Small intestine (tissue), 7 donors: Measurements from ENCODE around the gene NAP1L5. TPM values are rescaled to one million over a fixed set of nuclear protein-coding genes. Genes with fewer than 3 reads are reported as not detected.

Experiments
- DNase-seq, 2 donors: peaks; one replicate each; pipeline versions ENCODE4 v3.0.0 to v3.0.0-alpha.2; 2013
- FAIRE-seq: peaks from 2 replicates; lab custom pipeline; 2012; peaks lifted over from hg19 to GRCh38; lab: Jason Lieb, UNC
- H3K27ac ChIP-seq, 3 donors: one replicate each; pipeline ENCODE4 v1.5.1; 2013; ENCODE audit warnings: low read length in 2 of 3, mild to moderate bottlenecking in 2 of 3, control low read depth in 1 of 3, inconsistent platforms in 1 of 3, low read depth in 1 of 3, moderate library complexity in 1 of 3
- H3K27me3 ChIP-seq, 3 donors: one replicate each; pipeline ENCODE4 v1.6.1; 2013; ENCODE audit warnings: low read length in 3 of 3, inconsistent platforms in 1 of 3; ENCODE audit not compliant: control insufficient read depth in 3 of 3, insufficient read depth in 3 of 3
- H3K36me3 ChIP-seq, 3 donors: one replicate each; pipeline ENCODE4 v1.6.1; 2013; ENCODE audit warnings: low read length in 3 of 3, inconsistent platforms in 1 of 3, low read depth in 1 of 3, mild to moderate bottlenecking in 1 of 3, moderate library complexity in 1 of 3; ENCODE audit not compliant: control insufficient read depth in 3 of 3, insufficient read depth in 2 of 3
- H3K4me1 ChIP-seq, 3 donors: one replicate each; pipeline ENCODE4 v1.6.1; 2013; ENCODE audit warnings: low read length in 2 of 3, inconsistent platforms in 1 of 3, low read depth in 1 of 3, mild to moderate bottlenecking in 1 of 3, moderate library complexity in 1 of 3; ENCODE audit not compliant: control insufficient read depth in 3 of 3, insufficient read depth in 2 of 3
- H3K4me3 ChIP-seq, 3 donors: one replicate each; pipeline ENCODE4 v1.5.1; 2013; ENCODE audit warnings: low read length in 3 of 3, control low read depth in 1 of 3, inconsistent platforms in 1 of 3, low read depth in 1 of 3, mild to moderate bottlenecking in 1 of 3, moderate library complexity in 1 of 3
- H3K9me3 ChIP-seq, 2 donors: one replicate each; pipeline ENCODE4 v1.6.1; 2013; ENCODE audit warnings: low read depth in 1 of 2, low read length in 1 of 2; ENCODE audit not compliant: control insufficient read depth in 2 of 2, insufficient read depth in 1 of 2
- WGBS, 3 donors: extraction: QIAGEN DNeasy Blood & Tissue Kit; methylation state at CpG; one replicate each; pipeline ENCODE4 v1.1.7; 2013; 5-methylcytosine and 5-hydroxymethylcytosine counted together
- polyA plus RNA-seq, 4 donors: library from polyadenylated mRNA; stranded (reverse) in 3 of 4; unstranded in 1 of 4; fragments of 200-250 nt in 3 of 4; fragments of 120-200 nt in 1 of 4; gene quantifications; one replicate each; pipeline versions ENCODE4 v1.2.1 to v1.2.3, GENCODE V29; 2013
- donor health status: healthy with polysubstance abuse.
- donor health status: control.
- donor health status: control.
- donor health status: Bipolar disorder and iron deficiency.
- donor health status: healthy.

The NAP1L5 gene
- polyA plus RNA-seq, 4 donors, result 0.45 to 7.2 (median 3.1) TPM

GRCh38 chr4:88742561-88742960 lies 44.9 kb upstream of the NAP1L5 start:
- H3K9me3 ChIP-seq, result no peaks in the 10 kb centered on the region
- 56 to 72% (median 72%) methylated on average over 2 of the region's 2 CpGs for WGBS, 3 donors
- no peaks in the 10 kb centered on the region for H3K27me3 ChIP-seq
- H3K27ac ChIP-seq, result no peak overlapping the region
- FAIRE-seq, result no peak
- peaks cover 4 to 35% (median 20%) of the 10 kb centered on the region in 3 donors for H3K36me3 ChIP-seq
- peaks cover 0 to 16% (median 0%) of the 10 kb centered on the region in 3 donors for H3K4me1 ChIP-seq
- no peak for DNase-seq
- no peak overlapping the region for H3K4me3 ChIP-seq

DNA sequence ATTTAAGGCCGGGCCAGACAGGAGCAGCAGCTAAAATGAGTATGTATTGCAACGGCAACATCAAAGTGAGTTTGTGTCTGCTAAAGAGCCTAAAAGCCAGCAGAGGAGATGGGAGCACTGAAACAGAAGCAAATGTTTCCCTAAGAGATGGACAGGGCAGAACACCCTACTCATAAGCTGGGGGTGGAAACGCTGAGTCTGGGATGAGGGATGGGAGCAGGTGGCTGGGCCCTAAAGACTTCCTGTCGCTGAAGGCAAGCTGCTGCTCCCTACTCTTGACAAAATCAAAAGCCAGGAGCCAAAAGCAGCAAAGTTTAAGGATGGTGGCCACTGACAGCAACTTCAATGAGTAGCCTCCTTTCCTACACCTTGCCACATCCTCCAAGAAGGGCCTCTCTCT lies 40.6 kb upstream of the NAP1L5 start:
- H3K4me1 ChIP-seq, result peaks cover 0 to 17% (median 4%) of the 10 kb centered on the region in 3 donors
- no peaks in the 10 kb centered on the region for H3K27me3 ChIP-seq
- DNase-seq (no peak), FAIRE-seq (no peak)
- no peaks in the 10 kb centered on the region for H3K9me3 ChIP-seq
- no peak overlapping the region for H3K4me3 ChIP-seq
- H3K36me3 ChIP-seq, result peaks cover 4 to 36% (median 23%) of the 10 kb centered on the region in 3 donors
- H3K27ac ChIP-seq, result peak overlapping the region in 1 of 3 donors; percentile 43
- WGBS, 3 donors, result 74 to 82% (median 78%) methylated on average over 4 of the region's 4 CpGs

DNA sequence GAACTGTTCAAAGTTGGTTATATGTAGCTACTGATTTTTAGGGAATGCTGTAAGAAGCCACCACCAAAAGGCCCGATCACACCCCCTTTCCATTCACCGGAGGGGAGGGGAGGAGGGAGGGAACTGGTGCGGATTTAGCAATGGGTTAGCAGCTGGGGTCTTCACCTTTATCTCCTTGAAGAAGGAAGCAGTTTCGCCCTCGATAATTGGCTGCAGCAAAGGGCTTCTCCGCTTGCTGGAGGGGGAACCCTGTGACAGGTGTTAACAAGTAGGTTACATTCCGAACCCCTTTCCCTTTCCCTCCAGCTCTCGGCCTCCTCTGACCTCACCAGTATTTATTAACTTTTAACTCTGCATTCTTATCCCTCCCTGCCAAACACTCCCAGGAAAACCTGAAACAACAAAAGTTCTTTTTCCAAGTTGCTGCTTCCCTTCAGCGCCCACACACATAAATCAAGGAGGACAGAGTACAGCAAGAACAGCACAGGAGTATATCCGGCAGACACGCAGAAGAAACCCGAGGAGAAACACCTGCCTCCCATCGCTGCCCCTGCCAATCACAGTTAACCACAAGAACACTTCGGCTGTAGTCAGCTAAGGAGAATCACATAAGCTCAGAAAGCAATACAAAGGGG lies 39.8 kb upstream of the NAP1L5 start:
- Histone ChIP-seq H3K27me3 (no peaks in the 10 kb centered on the region), H3K27ac (peak overlapping the region in 2 of 3 donors; percentile 32 to 43), H3K4me3 (no peak overlapping the region), H3K36me3 (peaks cover 4 to 39% (median 23%) of the 10 kb centered on the region in 3 donors), H3K4me1 (peaks cover 0 to 17% (median 4%) of the 10 kb centered on the region in 3 donors), H3K9me3 (no peaks in the 10 kb centered on the region)
- DNase-seq (peak; percentile 41 to 67), FAIRE-seq (no peak)
- 18 to 37% (median 28%) methylated on average over 14 of the region's 14 CpGs for WGBS, 3 donors

DNA sequence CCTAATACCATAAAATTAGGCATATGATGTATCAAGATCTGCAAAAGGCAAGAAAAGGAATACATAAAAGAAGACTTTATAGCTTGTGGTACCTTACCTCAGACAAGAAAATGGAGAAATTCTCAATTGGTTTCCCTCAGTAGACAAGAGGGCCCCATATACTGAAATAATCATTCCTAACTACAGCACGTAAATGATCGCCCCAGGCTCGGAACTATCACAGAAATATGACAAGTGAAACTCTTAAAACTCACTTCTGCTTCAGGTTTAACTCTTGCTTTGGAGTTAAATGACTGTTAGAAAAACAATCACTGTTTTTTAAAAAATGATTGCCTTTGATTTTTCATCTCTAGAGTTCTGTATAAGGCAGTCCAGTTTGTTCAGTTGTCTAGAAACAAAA lies 38.6 kb upstream of the NAP1L5 start:
- FAIRE-seq (no peak), DNase-seq (no peak)
- Histone ChIP-seq H3K36me3 (peaks cover 7 to 39% (median 24%) of the 10 kb centered on the region in 3 donors), H3K4me3 (no peak overlapping the region), H3K27ac (no peak overlapping the region), H3K9me3 (no peaks in the 10 kb centered on the region), H3K4me1 (peaks cover 0 to 17% (median 4%) of the 10 kb centered on the region in 3 donors), H3K27me3 (no peaks in the 10 kb centered on the region)
- WGBS, 3 donors, result 86 to 95% (median 89%) methylated on average over 3 of the region's 3 CpGs

DNA sequence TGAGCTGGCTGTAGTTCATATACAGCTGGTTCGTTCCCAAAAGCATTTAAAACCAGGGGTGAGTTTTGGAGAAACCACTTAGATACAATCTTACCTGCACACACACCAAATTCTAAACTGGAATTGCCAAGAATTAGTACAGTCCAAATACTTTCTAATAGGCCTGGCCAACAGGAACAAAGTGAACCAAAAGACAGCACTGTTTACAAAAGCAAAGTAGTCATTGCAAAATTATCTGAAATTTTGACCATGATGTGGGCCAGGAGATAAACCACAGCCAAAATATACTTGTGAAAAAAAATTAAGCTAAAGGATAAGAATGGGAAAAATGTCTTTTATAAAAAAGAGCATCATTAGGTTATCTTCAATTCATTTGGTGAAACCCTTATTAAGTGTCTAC lies 37.9 kb upstream of the NAP1L5 start:
- 95 to 100% (median 97%) methylated on average over 1 of the region's 1 CpG for WGBS, 3 donors
- peaks cover 0 to 17% (median 4%) of the 10 kb centered on the region in 3 donors for H3K4me1 ChIP-seq
- no peak overlapping the region for H3K27ac ChIP-seq
- H3K36me3 ChIP-seq, result peaks cover 11 to 46% (median 29%) of the 10 kb centered on the region in 3 donors
- no peak overlapping the region for H3K4me3 ChIP-seq
- DNase-seq, result no peak
- FAIRE-seq, result no peak
- no peaks in the 10 kb centered on the region for H3K27me3 ChIP-seq
- no peaks in the 10 kb centered on the region for H3K9me3 ChIP-seq

DNA sequence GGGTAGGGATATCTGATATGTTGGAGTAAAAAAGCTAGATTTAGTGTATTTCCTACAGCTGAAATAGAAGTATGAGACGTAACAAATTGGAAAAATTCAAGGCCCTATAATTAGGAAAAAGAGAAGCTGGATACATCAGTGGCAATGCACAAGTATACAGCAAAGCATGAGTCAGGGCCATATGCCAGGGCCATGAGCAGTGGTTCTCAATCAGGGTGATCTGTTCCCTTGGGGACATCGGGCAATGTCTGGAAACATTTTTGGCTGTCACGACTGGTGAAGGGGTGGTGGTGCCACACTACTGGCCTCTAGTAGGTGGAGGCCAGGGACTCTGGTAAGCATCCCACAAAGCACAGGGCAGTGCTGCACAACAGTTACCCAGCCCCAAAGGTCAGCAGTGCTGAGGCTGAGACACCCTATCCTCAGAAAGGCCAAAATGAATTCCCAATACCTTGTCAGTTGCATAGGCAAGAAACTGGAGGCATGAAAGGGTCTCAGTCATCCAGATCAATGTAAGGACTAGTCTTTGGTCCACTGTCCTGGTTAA lies 36.8 kb upstream of the NAP1L5 start:
- Histone ChIP-seq H3K27ac (no peak overlapping the region), H3K27me3 (no peaks in the 10 kb centered on the region), H3K36me3 (peaks cover 18 to 49% (median 30%) of the 10 kb centered on the region in 3 donors), H3K4me3 (no peak overlapping the region), H3K4me1 (peaks cover 0 to 17% (median 4%) of the 10 kb centered on the region in 3 donors), H3K9me3 (no peaks in the 10 kb centered on the region)
- 78 to 97% (median 80%) methylated on average over 3 of the region's 3 CpGs for WGBS, 3 donors
- DNase-seq (no peak), FAIRE-seq (no peak)

DNA sequence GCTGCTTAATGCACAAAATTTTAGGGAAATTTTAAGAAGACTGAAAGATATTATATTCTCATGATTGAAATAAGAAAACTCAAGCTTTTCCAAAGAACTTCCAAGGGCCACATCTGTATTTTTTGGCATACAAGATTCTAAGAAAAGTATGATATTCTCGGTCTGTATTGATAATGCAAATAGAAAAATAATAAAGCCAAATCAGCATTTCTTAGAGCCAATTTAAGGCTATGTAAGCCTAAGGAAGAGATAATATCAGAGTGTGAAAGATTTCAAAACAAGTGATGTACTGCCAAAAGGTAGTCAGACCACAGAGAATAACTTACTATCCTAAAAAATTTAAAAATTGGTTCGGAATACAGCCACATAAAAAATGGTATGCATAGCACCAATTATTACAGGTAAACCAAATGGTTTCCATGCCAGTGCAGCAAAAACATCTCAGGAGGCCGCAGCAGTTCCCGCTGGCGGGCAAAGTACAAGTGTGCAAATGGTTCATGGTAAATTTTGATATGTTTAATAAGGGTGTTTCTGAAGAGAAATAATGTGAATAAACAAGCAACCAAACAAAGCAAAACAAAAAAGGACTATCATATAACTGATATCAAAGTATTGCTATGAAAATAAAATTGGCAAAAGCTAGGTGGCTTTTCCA lies 35.2 kb upstream of the NAP1L5 start:
- DNase-seq (no peak), FAIRE-seq (no peak)
- Histone ChIP-seq H3K27me3 (no peaks in the 10 kb centered on the region), H3K4me3 (no peak overlapping the region), H3K27ac (no peak overlapping the region), H3K36me3 (peaks cover 16 to 51% (median 33%) of the 10 kb centered on the region in 3 donors), H3K9me3 (no peaks in the 10 kb centered on the region), H3K4me1 (peaks cover 0 to 4% (median 4%) of the 10 kb centered on the region in 3 donors)
- 79 to 92% (median 80%) methylated on average over 5 of the region's 5 CpGs for WGBS, 3 donors

- 87 to 97% (median 94%) methylated on average over 4 of the region's 4 CpGs for WGBS, 3 donors
- no peak for FAIRE-seq
Measured at GRCh38 chr4:88731381-88731780, 33.8 kb upstream of the NAP1L5 start.

More at GRCh38 chr4:88731381-88731780, 33.8 kb upstream of the NAP1L5 start:
- Histone ChIP-seq H3K4me3 (no peak overlapping the region), H3K9me3 (no peaks in the 10 kb centered on the region), H3K27me3 (no peaks in the 10 kb centered on the region), H3K36me3 (peaks cover 16 to 52% (median 37%) of the 10 kb centered on the region in 3 donors), H3K27ac (no peak overlapping the region), H3K4me1 (no peaks in the 10 kb centered on the region)
- DNase-seq, result no peak
